Endothelial cell (in vitro differentiated cells): ENCODE results near the gene FAM131C. TPM values are rescaled to one million over a fixed set of nuclear protein-coding genes. Genes with fewer than 3 reads are reported as not detected.

Experiments used
- DNase-seq: peaks from one replicate; pipeline ENCODE4 v3.0.0; 2021; ENCODE audit warnings: low spot score
- H3K27ac Mint-ChIP-seq: one replicate; pipeline ENCODE4 v1.8.0; 2021; ENCODE audit warnings: mixed read lengths, inconsistent platforms; ENCODE audit not compliant: unreplicated experiment
- H3K27me3 Mint-ChIP-seq: one replicate; pipeline ENCODE4 v1.8.0; 2021; ENCODE audit warnings: mild to moderate bottlenecking, moderate library complexity, mixed read lengths, inconsistent platforms; ENCODE audit not compliant: unreplicated experiment
- H3K36me3 Mint-ChIP-seq: one replicate; pipeline ENCODE4 v1.8.0; 2021; ENCODE audit warnings: mild to moderate bottlenecking, low read depth, mixed read lengths, inconsistent platforms; ENCODE audit not compliant: unreplicated experiment
- H3K4me1 Mint-ChIP-seq: one replicate; pipeline ENCODE4 v1.8.0; 2021; ENCODE audit warnings: mild to moderate bottlenecking, mixed read lengths, inconsistent platforms; ENCODE audit not compliant: unreplicated experiment
- H3K4me3 Mint-ChIP-seq: one replicate; pipeline ENCODE4 v1.8.0; 2021; ENCODE audit warnings: mild to moderate bottlenecking, mixed read lengths, inconsistent platforms; ENCODE audit not compliant: unreplicated experiment
- H3K9me3 Mint-ChIP-seq: one replicate; pipeline ENCODE4 v1.8.0; 2021; ENCODE audit warnings: mixed read lengths, inconsistent platforms; ENCODE audit not compliant: unreplicated experiment
- CTCF ChIP-seq: fragments of 200-600 bp; sonication (generic); IDR thresholded peaks from one replicate; pipeline ENCODE4 v1.5.0; 2021; ENCODE audit warnings: antibody characterized with exemption; ENCODE audit not compliant: unreplicated experiment
- total RNA-seq: library from RNA; stranded (reverse); fragmentation: NEBNext Ultra II Directional; extraction: Animal tissue kit (Norgen Biotek cat#: 25700); gene quantifications from one replicate; pipeline ENCODE4 v1.2.1, GENCODE V29; 2021; ENCODE audit not compliant: unreplicated experiment

Gene FAM131C
- total RNA-seq, 1 donor from 2014 or later = 0.56 TPM

GRCh38 chr1:16014509-16015482, 58.7 kb downstream of the FAM131C start:
- H3K9me3 Mint-ChIP-seq = no peaks in the 10 kb centered on the region

GRCh38 chr1:16013908-16014258, 59.6 kb downstream of the FAM131C start:
- Mint-ChIP-seq H3K4me3 (no peak overlapping the region), H3K27me3 (peaks cover 5% of the 10 kb centered on the region), H3K27ac (no peak overlapping the region), H3K36me3 (peaks cover 3% of the 10 kb centered on the region), H3K4me1 (no peaks in the 10 kb centered on the region), H3K9me3 (no peaks in the 10 kb centered on the region)
- no peak for TF ChIP-seq CTCF
- DNase-seq = no peak

More at GRCh38 chr1:16014509-16015482, 58.7 kb downstream of the FAM131C start:
- H3K27me3 Mint-ChIP-seq = peaks cover 10% of the 10 kb centered on the region
- peaks cover 3% of the 10 kb centered on the region for H3K36me3 Mint-ChIP-seq
- no peaks in the 10 kb centered on the region for H3K4me1 Mint-ChIP-seq
- H3K4me3 Mint-ChIP-seq = no peak overlapping the region
- H3K27ac Mint-ChIP-seq = no peak overlapping the region
- no peak for TF ChIP-seq CTCF
- DNase-seq = no peak

GRCh38 chr1:16013220-16013907, 60.1 kb downstream of the FAM131C start:
- no peak overlapping the region for H3K27ac Mint-ChIP-seq

GRCh38 chr1:16012590-16013219, 60.7 kb downstream of the FAM131C start:
- H3K9me3 Mint-ChIP-seq = no peaks in the 10 kb centered on the region
- H3K4me3 Mint-ChIP-seq = no peak overlapping the region
- TF ChIP-seq CTCF = no peak
- H3K27ac Mint-ChIP-seq = no peak overlapping the region
- H3K4me1 Mint-ChIP-seq = no peaks in the 10 kb centered on the region
- H3K36me3 Mint-ChIP-seq = peaks cover 3% of the 10 kb centered on the region
- DNase-seq = no peak
- H3K27me3 Mint-ChIP-seq = peaks cover 10% of the 10 kb centered on the region

More at GRCh38 chr1:16013220-16013907, 60.1 kb downstream of the FAM131C start:
- peaks cover 3% of the 10 kb centered on the region for H3K36me3 Mint-ChIP-seq
- H3K27me3 Mint-ChIP-seq = peaks cover 7% of the 10 kb centered on the region
- no peaks in the 10 kb centered on the region for H3K4me1 Mint-ChIP-seq
- no peaks in the 10 kb centered on the region for H3K9me3 Mint-ChIP-seq
- no peak for DNase-seq
- no peak overlapping the region for H3K4me3 Mint-ChIP-seq
- TF ChIP-seq CTCF = no peak
